Breast epithelium (tissue), 3 donors: Measurements from ENCODE around the gene TMED4.

Experiments
- CTCF ChIP-seq, 3 donors: fragments of 450-650 bp; IDR thresholded peaks; one replicate each; pipeline ENCODE4 v1.5.1; 2016 to 2017; ENCODE audit warnings: antibody characterized with exemption in 3 of 3, mild to moderate bottlenecking in 3 of 3, moderate library complexity in 3 of 3
- POLR2AphosphoS5 ChIP-seq, 3 donors: sonication (generic); formaldehyde crosslinking; IDR thresholded peaks; one replicate each; pipeline ENCODE4 v1.6.1; 2017; ENCODE audit warnings: antibody characterized with exemption in 3 of 3

DNA sequence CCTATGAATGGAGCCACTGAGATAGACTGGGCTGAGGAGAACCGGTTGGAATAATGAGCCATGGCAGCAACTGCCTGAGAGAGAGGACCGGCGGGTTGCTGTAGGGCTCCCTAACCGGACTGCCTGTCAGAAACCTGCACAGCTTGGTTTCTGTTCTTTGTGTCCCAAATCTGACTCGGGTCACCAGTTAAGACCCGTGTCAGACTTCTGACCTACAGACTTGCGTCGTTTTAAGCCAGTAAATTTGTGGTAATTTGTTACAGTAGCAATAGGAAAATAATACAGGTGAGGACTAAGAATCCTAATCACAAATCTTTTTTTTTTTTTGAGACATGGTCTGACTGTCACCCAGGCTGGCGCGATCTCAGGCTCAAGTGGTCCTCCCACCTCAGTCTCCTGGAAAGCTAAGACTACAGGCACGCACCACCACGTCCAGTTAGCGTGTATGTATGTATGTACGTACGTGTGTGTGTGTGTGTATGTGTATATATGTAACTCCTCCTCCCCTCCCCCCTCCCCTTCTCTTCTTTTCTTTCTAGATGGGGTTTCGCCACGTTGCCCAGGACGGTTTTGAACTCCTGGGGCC is 7.7 kb downstream of the TMED4 start:
- TF ChIP-seq CTCF (IDR thresholded peaks at IDR 0.05) (no peak), POLR2AphosphoS5 (IDR thresholded peaks at IDR 0.05) (no peak)
